Hematopoietic multipotent progenitor cell (in vitro differentiated cells): Measurements from ENCODE around the gene MYH14. TPM values are rescaled to one million over a fixed set of nuclear protein-coding genes. Genes with fewer than 3 reads are reported as not detected.
A peak's percentile ranks its signal among the peaks of the same experiment; 100 is the strongest.
"Not testable (repeated sequence)": the region's sequence is repeated elsewhere in the genome, so short reads cannot be mapped to it uniquely, and the experiment has no call there.

ENCODE experiments used
- DNase-seq, 3 donors: peaks; one replicate each; pipeline ENCODE4 v3.0.0-alpha.2; 2011 to 2015; ENCODE audit warnings: low read depth in 2 of 3, low spot score in 2 of 3
- total RNA-seq: library from RNA; depleted of rRNA; stranded (reverse); fragments of >200 nt; gene quantifications from one replicate; pipeline ENCODE4 v1.2.3, GENCODE V29; 2012

The MYH14 gene
- total RNA-seq, 1 donor: under 0.01 TPM

- peak; percentile 49 to 97 (median 95) for DNase-seq
These were observed 125.9 kb downstream of the MYH14 start, which contains the start of gene KCNC3 for GRCh38 chr19:50329146-50329925. KCNC3 (minus strand) TSS chr19:50329377; CDS start chr19:50329082, 295 bp downstream.

GRCh38 chr19:50329926-50330294 lies 126.5 kb downstream of the MYH14 start:
- not testable (repeated sequence) for DNase-seq

DNA sequence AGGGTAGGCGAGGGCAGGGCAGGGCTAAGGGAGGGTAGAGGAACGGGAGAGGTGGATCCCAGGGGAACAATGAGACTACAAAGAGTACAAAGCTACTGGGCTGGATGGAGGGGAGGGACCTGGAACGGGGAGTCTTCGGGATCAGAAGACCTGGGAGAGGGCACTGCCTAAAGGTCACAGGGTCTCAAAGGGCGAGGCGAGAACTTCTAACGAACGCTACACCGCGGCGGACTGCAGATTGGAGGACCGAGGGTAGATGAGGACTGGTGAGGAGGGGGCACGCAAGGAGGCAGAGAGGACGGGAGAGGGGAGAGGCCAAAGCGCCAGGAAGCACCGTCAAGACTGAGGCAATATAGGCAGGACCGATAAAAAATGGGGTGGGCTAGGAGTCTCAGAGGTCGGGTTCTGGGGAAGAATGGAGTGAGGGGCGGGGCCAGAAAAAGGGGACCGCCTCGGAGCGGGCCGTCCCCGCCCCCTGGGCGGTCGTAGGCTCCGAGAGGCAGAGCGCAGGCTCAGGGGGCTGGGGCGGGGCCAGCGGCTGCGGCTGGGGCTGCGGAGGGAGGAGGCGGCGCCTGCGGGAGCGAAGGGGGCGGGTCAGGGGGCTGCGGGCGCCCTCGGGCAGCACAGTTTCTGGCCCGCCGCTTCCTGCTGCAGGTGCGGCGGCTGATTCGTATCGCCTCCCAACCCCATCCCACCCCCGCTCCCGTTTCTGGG lies 127.1 kb downstream of the MYH14 start:
- DNase-seq: peak in 2 of 3 donors; percentile 87

DNA sequence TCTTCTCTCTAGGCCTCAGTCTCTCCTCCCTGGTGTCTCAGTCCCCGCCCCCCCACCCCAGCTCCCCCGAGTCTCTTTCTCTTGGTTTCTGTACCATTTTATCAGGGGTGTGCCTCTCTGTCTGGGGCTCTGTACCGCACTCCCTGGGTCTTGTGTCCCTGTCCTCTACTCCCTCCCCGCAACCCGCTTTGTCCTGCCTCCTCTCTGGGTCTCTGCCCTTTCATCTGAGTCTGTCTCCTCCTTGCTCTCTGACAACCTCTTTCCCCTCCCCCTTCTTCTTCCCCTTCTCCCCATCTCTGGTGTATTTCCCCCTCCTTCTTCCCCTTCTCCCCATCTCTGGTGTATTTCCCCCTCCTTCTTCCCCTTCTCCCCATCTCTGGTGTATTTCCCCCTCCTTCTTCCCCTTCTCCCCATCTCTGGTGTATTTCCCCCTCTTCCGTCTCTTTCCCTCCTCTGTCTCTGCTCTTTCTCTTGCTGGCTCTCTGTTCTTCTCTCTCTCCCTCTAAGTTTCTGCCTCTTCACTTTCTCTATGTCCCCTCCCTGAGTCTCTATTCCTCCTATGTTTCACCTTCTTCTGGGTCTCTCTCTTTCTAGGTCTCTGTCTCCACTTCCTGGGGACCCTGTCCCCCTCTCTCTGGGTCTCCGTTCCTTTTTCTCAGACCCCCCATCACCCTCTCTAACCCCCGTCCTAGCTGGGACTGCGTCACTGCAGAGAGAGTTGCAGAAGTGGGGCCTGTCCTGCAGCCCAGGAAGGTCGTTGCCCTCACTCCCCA lies 128.0 kb downstream of the MYH14 start:
- no peak for DNase-seq

GRCh38 chr19:50331994-50332243 lies 128.5 kb downstream of the MYH14 start:
- DNase-seq: no peak

DNA sequence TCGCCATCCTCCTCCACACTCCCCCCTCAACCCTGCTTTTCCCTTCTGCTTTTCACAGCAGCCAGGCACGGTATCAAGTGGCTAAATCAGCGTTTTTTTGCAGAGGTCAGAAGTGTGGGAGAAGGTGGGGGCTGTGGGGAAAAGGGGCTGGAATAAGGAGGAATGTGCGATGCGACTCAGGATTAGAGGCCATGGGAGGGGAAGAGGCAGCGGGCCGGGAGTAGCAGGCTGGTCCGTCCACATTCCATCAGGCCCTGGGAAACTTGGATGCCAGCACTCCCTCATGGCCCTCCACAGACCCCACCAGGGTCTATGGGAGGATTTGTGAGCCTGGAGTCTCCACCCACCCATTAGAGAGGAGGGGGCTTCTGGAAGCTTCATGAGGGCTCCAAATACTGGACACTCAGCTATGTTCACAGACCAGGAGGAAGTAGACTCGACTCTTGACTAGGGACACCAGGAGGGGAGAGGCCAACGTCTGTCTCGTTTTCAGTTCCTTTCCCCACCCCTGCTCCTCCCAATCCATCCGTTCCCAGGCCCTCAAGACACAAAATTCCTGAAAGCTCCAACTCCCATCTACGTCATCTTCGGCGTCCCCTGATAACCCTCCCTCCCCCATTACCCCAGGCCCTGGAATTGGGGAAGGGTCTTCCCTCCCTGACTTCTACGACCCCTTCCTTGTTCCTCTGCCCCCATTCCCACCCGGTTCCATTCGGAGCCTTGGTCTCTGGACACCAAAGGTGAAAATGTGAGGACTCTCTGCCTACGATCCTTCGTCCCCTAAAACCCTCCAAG lies 129.0 kb downstream of the MYH14 start:
- no peak for DNase-seq

- DNase-seq: peak in 2 of 3 donors; percentile 88 to 93
These were observed 129.9 kb downstream of the MYH14 start for GRCh38 chr19:50333235-50333736.

- DNase-seq: peak in 1 of 3 donors; percentile 89
These were observed 130.6 kb downstream of the MYH14 start for GRCh38 chr19:50333737-50334617.

- no peak for DNase-seq
These were observed 131.5 kb downstream of the MYH14 start for GRCh38 chr19:50334741-50335421.

DNA sequence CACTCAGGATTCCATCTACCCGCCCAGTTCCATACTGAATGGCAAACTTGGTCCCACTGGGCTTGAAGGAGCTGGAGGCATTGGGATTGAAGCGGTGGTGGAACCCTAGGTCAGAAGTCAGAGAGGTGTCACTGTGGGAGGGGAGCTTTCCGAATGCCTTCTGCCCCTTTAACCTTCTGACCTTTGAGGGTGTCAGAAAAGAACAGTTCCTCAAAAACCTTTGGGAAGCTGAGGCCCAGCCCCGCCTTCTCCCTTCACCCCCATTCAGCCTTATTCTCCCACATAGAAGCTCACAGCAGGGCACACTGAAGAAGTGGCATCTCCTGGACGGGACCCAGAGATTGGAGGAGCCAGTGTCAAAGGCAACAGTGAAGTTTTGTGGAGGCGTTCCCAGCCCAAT lies 133.6 kb downstream of the MYH14 start:
- not testable (repeated sequence) for DNase-seq

- no peak for DNase-seq
These were observed 136.9 kb downstream of the MYH14 start for GRCh38 chr19:50340331-50340730.

- DNase-seq: no peak
These were observed 137.7 kb downstream of the MYH14 start for GRCh38 chr19:50341091-50341564.

- no peak for DNase-seq
These were observed 141.4 kb downstream of the MYH14 start for GRCh38 chr19:50344661-50345318.

GRCh38 chr19:50347089-50347581 lies 143.7 kb downstream of the MYH14 start:
- DNase-seq: not testable (repeated sequence)

DNA sequence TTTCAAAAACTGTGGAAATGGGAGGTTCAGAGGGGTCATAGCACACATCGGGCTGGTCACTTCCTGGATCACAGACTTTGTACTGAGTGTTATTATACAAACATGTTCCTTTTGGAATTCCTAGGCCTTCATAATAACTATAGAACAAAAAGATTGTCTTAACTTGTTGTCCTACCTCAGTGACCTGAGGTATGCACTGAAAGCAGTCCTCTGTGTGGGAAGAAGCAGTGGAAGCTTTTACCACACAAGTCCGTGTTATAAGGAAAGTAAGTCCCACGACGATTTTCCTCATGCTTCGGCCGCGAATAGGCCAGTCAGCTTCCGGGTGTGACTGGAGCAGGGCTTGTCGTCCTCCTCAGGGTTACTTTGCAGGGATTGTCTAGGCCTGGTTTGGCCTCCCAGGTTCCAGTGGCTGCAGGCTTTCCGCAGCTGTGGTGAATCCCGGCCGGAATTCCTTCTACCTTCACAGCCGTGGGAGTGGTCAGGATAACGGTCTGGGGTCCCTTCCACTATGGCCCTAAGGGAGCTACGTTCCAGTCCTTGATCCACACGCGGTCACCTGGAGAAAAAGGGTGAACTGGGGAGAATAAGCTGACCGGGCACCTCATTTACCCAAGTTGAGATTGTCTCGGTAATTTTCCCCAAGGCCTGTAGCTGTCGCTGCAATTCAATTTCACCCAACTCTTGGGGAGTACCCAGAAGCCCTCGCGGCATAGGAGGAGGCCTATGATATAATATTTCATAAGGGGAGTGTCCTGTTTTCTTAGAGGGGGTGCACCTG lies 146.0 kb downstream of the MYH14 start:
- DNase-seq: no peak

- no peak for DNase-seq
These were observed 148.8 kb downstream of the MYH14 start for GRCh38 chr19:50352242-50352641.

DNA sequence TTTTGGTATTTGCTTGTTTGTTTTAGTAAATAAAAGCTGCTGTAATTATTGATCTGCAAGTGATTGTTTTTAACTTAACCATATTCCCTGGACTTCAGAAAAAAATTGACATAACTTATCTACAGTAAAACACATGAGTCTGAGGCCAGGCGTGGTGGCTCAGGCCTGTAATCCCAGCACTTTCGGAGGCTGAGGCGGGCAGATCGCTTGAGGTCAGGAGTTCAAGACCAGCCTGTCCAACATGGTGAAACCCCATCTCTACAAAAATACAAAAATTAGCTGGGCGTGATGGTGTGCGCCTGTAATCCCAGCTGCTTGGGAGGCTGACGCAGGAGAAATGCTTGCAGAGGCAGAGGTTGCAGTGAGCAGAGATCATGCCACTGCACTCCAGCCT lies 150.1 kb downstream of the MYH14 start:
- DNase-seq: not testable (repeated sequence)
